Tibial artery (tissue), 4 donors: ENCODE data around the gene ELK1.

Source experiments
- DNase-seq, 2 donors: peaks; one replicate each; pipeline ENCODE4 v3.0.0-alpha.2; 2019
- H3K27ac ChIP-seq, 2 donors: fragments of 200-600 bp; sonication (generic) in 1 of 2; 1 replicate in 1 of 2; 2 replicates in 1 of 2; pipeline ENCODE4 v1.5.1; 2018 to 2019; ENCODE audit warnings: mild to moderate bottlenecking in 1 of 2
- H3K27me3 ChIP-seq, 2 donors: fragments of 200-600 bp; sonication (generic) in 1 of 2; one replicate each; pipeline versions ENCODE4 v1.5.1 to v1.6.0; 2016 to 2019
- H3K36me3 ChIP-seq, 3 donors: fragments of 200-600 bp; sonication (generic) in 2 of 3; one replicate each; pipeline ENCODE4 v1.5.1; 2016 to 2019; ENCODE audit warnings: mild to moderate bottlenecking in 2 of 3
- H3K4me1 ChIP-seq, 4 donors: fragments of 200-600 bp; sonication (generic) in 2 of 4; 1 replicate in 3 of 4; 2 replicates in 1 of 4; pipeline ENCODE4 v1.5.1; 2016 to 2019
- H3K4me3 ChIP-seq, 2 donors: fragments of 200-600 bp; sonication (generic) in 1 of 2; 1 replicate in 1 of 2; 2 replicates in 1 of 2; pipeline ENCODE4 v1.5.1; 2018 to 2019; ENCODE audit warnings: mild to moderate bottlenecking in 2 of 2
- H3K9me3 ChIP-seq, 3 donors: fragments of 200-600 bp; sonication (generic) in 1 of 3; one replicate each; pipeline ENCODE4 v1.5.1; 2016 to 2019
- intact Hi-C: fragments of 100-400 bp; cut with DNase I; formaldehyde crosslinking; loops from one replicate; pipeline ENCODE4 v1.15.0; 2023; ENCODE audit warnings: low total_unique reads
- TF ChIP-seq, protein P1 (sequence below), 2 experiments: fragments of 200-600 bp in 1 of 2; fragments of 450-650 bp in 1 of 2; IDR thresholded peaks; one replicate each; pipeline ENCODE4 v1.5.1; 2017 to 2019; ENCODE audit warnings: antibody characterized with exemption in 2 of 2, mild to moderate bottlenecking in 1 of 2, moderate library complexity in 1 of 2

Gene ELK1

DNA sequence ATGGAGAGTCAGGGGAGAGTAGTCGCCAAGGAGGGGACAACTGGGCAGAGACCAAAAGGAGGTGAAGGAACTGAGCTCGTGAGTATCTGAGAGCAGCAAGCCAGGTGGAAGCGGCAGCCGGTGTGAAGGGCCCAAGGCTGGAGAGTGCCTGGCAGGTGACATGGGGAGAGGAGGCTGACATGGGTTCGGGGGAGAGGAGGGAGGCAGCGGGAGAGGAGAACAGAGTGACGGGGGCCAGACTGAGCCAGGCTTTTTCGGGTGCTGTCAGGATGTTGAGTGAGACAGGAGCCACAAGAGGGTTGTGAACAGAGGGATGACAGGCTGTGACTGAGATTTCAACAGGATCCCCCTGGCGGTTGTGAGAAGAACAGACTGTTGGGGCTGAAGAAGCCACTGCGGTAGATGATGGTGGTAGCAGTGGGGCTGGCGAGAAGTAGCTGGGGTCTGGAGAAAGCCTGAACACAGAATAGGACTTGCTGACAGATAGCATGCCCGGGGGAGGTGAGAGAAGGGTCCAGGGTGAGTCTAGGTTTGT, 5.7 kb downstream of the ELK1 start:
- Histone ChIP-seq H3K27ac (no peak overlapping the region), H3K4me3 (no peak overlapping the region), H3K9me3 (peaks cover 0 to 8% (median 0%) of the 10 kb centered on the region in 3 donors), H3K4me1 (peaks cover 0 to 16% (median 10%) of the 10 kb centered on the region in 4 donors), H3K27me3 (no peaks in the 10 kb centered on the region), H3K36me3 (peaks cover 13 to 18% (median 17%) of the 10 kb centered on the region in 3 donors)
- TF ChIP-seq, protein P1, sequence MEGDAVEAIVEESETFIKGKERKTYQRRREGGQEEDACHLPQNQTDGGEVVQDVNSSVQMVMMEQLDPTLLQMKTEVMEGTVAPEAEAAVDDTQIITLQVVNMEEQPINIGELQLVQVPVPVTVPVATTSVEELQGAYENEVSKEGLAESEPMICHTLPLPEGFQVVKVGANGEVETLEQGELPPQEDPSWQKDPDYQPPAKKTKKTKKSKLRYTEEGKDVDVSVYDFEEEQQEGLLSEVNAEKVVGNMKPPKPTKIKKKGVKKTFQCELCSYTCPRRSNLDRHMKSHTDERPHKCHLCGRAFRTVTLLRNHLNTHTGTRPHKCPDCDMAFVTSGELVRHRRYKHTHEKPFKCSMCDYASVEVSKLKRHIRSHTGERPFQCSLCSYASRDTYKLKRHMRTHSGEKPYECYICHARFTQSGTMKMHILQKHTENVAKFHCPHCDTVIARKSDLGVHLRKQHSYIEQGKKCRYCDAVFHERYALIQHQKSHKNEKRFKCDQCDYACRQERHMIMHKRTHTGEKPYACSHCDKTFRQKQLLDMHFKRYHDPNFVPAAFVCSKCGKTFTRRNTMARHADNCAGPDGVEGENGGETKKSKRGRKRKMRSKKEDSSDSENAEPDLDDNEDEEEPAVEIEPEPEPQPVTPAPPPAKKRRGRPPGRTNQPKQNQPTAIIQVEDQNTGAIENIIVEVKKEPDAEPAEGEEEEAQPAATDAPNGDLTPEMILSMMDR (IDR thresholded peaks at IDR 0.05) = peak; percentile 24 to 37
- intact Hi-C loops = loop anchor here (10.0 kb wide), 1 partner anchor 450 kb away; the partner anchor contains the start of gene UBA1
- no peak for DNase-seq

GRCh38 chrX:47643926-47644325, 6.4 kb downstream of the ELK1 start:
- H3K36me3 ChIP-seq = peaks cover 16 to 25% (median 22%) of the 10 kb centered on the region in 3 donors
- H3K27me3 ChIP-seq = no peaks in the 10 kb centered on the region
- no peak overlapping the region for H3K4me3 ChIP-seq
- no peak for DNase-seq
- H3K9me3 ChIP-seq = peaks cover 0 to 8% (median 0%) of the 10 kb centered on the region in 3 donors
- H3K27ac ChIP-seq = no peak overlapping the region
- intact Hi-C loops = loop anchor here (10.0 kb wide), 1 partner anchor 449 kb away; the partner anchor contains the start of gene UBA1
- TF ChIP-seq, protein P1 (IDR thresholded peaks at IDR 0.05) = peak in 1 of 2 experiments; percentile 23
- peaks cover 0 to 9% (median 5%) of the 10 kb centered on the region in 4 donors for H3K4me1 ChIP-seq

- H3K27ac ChIP-seq = no peak overlapping the region
- no peaks in the 10 kb centered on the region for H3K27me3 ChIP-seq
- no peaks in the 10 kb centered on the region for H3K4me1 ChIP-seq
- peaks cover 19 to 62% (median 48%) of the 10 kb centered on the region in 3 donors for H3K36me3 ChIP-seq
- TF ChIP-seq, protein P1 (IDR thresholded peaks at IDR 0.05) = no peak
- no peak overlapping the region for H3K4me3 ChIP-seq
- no peak for DNase-seq
- intact Hi-C loops = no loop called here
- peaks cover 0 to 8% (median 0%) of the 10 kb centered on the region in 3 donors for H3K9me3 ChIP-seq
Measured at GRCh38 chrX:47638816-47639215, 11.5 kb downstream of the ELK1 start.

DNA sequence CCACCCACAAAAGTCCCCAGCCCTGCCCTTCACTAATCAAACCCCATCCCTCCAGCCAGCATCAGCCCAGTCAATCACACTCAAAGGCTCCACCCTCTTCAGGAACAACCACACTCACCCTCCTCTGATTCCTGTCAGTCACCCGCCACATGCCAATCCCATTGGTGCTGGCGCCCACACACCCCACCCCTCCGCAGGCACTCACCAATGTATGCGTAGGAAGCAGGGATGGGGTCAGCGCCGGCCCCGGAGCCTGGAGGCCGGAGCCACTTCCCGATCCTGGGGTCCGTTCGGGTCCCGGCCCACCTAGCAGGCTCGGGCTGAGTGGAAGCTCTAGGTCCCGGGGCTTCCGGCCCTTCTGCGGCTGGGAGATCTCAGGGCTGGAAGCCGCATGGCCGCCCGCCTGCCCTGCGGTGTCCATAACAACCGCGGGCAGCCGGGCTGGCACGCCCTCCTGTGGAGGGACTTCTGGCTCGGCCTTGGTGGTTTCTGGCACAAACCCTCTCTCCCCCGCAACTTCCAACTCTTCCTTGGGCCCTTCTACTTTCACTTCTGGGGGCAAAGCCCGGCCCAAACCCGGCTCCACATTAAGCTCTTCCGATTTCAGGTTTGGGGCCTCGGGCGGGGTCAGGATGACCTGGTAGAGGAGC, 12.7 kb downstream of the ELK1 start:
- H3K9me3 ChIP-seq = peaks cover 0 to 8% (median 0%) of the 10 kb centered on the region in 3 donors
- peaks cover 19 to 62% (median 48%) of the 10 kb centered on the region in 3 donors for H3K36me3 ChIP-seq
- H3K4me1 ChIP-seq = no peaks in the 10 kb centered on the region
- intact Hi-C loops = no loop called here
- peak; percentile 38 to 68 for DNase-seq
- no peak overlapping the region for H3K27ac ChIP-seq
- H3K27me3 ChIP-seq = no peaks in the 10 kb centered on the region
- no peak overlapping the region for H3K4me3 ChIP-seq
- TF ChIP-seq, protein P1 (IDR thresholded peaks at IDR 0.05) = no peak

DNA sequence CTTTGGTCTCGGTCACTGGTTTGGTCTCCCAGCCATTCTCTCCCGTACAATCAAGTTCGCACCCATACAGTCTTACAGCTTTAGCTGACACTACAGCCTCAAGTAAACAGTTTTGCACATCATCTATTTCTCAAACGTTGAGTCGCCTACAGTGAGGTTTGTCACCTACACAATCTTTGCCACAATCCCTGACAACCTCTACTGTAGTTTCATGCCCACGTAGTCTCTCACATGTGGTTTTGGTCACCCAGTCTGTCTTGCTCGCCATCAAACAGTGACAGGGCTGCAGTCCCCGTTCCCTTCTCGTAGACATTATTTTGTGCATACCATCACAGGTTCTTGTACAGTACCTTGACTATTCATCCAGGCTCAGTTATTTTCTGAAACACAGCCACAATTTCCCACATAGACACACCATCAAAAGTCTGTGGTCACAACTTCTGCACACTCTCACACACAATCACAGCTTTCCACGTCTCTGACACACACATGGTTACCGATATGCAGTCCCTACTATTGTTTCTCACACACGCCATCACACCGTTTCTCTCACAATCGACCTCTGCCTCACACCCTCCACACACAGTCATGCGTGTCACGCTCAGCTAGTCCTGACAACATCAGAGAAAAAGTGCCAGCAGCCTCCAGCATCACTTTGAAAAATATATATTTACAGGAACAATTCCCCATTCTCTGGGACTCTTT, 15.3 kb downstream of the ELK1 start:
- Histone ChIP-seq H3K4me3 (no peak overlapping the region), H3K27ac (no peak overlapping the region), H3K27me3 (no peaks in the 10 kb centered on the region), H3K9me3 (peaks cover 0 to 2% (median 0%) of the 10 kb centered on the region in 3 donors), H3K4me1 (no peaks in the 10 kb centered on the region), H3K36me3 (peaks cover 10 to 48% (median 35%) of the 10 kb centered on the region in 3 donors)
- intact Hi-C loops = no loop called here
- no peak for DNase-seq
- TF ChIP-seq, protein P1 (IDR thresholded peaks at IDR 0.05) = no peak
